NT2/D1 (cell line): ENCODE data around the gene POMC.

Experiments used
- SUZ12 ChIP-seq: IDR thresholded peaks from 2 replicates; pipeline ENCODE4 v1.6.1; 2011; ENCODE audit not compliant: insufficient read length, insufficient read depth; ENCODE audit errors: extremely low read depth
- ZNF274 ChIP-seq: IDR thresholded peaks from 2 replicates; pipeline ENCODE4 v1.6.1; 2011; ENCODE audit warnings: mild to moderate bottlenecking, low read depth, low read length

- TF ChIP-seq ZNF274 = no peak
- no peak for TF ChIP-seq SUZ12
Measured at GRCh38 chr2:25170888-25171287, 2.5 kb upstream of the POMC start.
